Right hindlimb (tissue), 1 donor: ENCODE data around the gene AGK.
"Not testable (repeated sequence)": the region's sequence is repeated elsewhere in the genome, so short reads cannot be mapped to it uniquely, and the experiment has no call there.

Experiments used
- DNase-seq: peaks from one replicate; pipeline ENCODE4 v3.0.0-alpha.2; 2018

The AGK gene

GRCh38 chr7:141588912-141589311 lies 37.7 kb downstream of the AGK start:
- DNase-seq, result no peak

GRCh38 chr7:141590071-141590470 lies 38.9 kb downstream of the AGK start:
- DNase-seq, result no peak

GRCh38 chr7:141590666-141591065 lies 39.5 kb downstream of the AGK start:
- no peak for DNase-seq

- DNase-seq, result no peak
These were observed 41.9 kb downstream of the AGK start for GRCh38 chr7:141593134-141593533.

GRCh38 chr7:141597966-141598365 lies 46.8 kb downstream of the AGK start:
- DNase-seq, result no peak

- DNase-seq, result no peak
These were observed 47.2 kb downstream of the AGK start for GRCh38 chr7:141598408-141598807.

- no peak for DNase-seq
These were observed 49.2 kb downstream of the AGK start for GRCh38 chr7:141600168-141601006.

- no peak for DNase-seq
These were observed 58.4 kb downstream of the AGK start for GRCh38 chr7:141609576-141609975.

- no peak for DNase-seq
These were observed 59.5 kb downstream of the AGK start for GRCh38 chr7:141610671-141611070.

GRCh38 chr7:141612861-141613260 lies 61.7 kb downstream of the AGK start:
- DNase-seq, result no peak

- no peak for DNase-seq
These were observed 66.1 kb downstream of the AGK start for GRCh38 chr7:141617280-141617679.

GRCh38 chr7:141619745-141620144 lies 68.5 kb downstream of the AGK start:
- no peak for DNase-seq

- DNase-seq, result no peak
These were observed 73.6 kb downstream of the AGK start for GRCh38 chr7:141624763-141625162.

GRCh38 chr7:141630621-141631020 lies 79.4 kb downstream of the AGK start:
- no peak for DNase-seq

- no peak for DNase-seq
These were observed 80.3 kb downstream of the AGK start for GRCh38 chr7:141631525-141631924.

GRCh38 chr7:141634065-141634464 lies 82.9 kb downstream of the AGK start:
- no peak for DNase-seq

- no peak for DNase-seq
These were observed 84.8 kb downstream of the AGK start for GRCh38 chr7:141636053-141636452.

GRCh38 chr7:141640239-141640840 lies 89.1 kb downstream of the AGK start:
- DNase-seq, result no peak

- no peak for DNase-seq
These were observed 90.7 kb downstream of the AGK start for GRCh38 chr7:141641876-141642275.

GRCh38 chr7:141645188-141645587 lies 94.0 kb downstream of the AGK start:
- no peak for DNase-seq

- DNase-seq, result no peak
These were observed 95.7 kb downstream of the AGK start for GRCh38 chr7:141646826-141647480.

- DNase-seq, result not testable (repeated sequence)
These were observed 96.5 kb downstream of the AGK start for GRCh38 chr7:141647701-141648100.

GRCh38 chr7:141648276-141649114 lies 97.3 kb downstream of the AGK start:
- no peak for DNase-seq
